Osteocyte (in vitro differentiated cells): ENCODE measurements around the gene KDM1B. TPM values are rescaled to one million over a fixed set of nuclear protein-coding genes. Genes with fewer than 3 reads are reported as not detected.

ENCODE experiments used
- DNase-seq: peaks from one replicate; pipeline ENCODE4 v3.0.0; 2021; ENCODE audit warnings: mixed read lengths; ENCODE audit not compliant: unreplicated experiment; ENCODE audit errors: extremely low spot score
- H3K27ac Mint-ChIP-seq: one replicate; pipeline ENCODE4 v1.8.0; 2021; ENCODE audit warnings: mild to moderate bottlenecking, mixed read lengths; ENCODE audit not compliant: unreplicated experiment
- H3K27me3 Mint-ChIP-seq: one replicate; pipeline ENCODE4 v1.8.0; 2021; ENCODE audit warnings: mixed read lengths; ENCODE audit not compliant: unreplicated experiment
- H3K36me3 Mint-ChIP-seq: one replicate; pipeline ENCODE4 v1.8.0; 2021; ENCODE audit warnings: mixed read lengths; ENCODE audit not compliant: unreplicated experiment
- H3K4me1 Mint-ChIP-seq: one replicate; pipeline ENCODE4 v1.8.0; 2021; ENCODE audit warnings: mixed read lengths; ENCODE audit not compliant: unreplicated experiment
- H3K4me3 Mint-ChIP-seq: one replicate; pipeline ENCODE4 v1.8.0; 2021; ENCODE audit warnings: mild to moderate bottlenecking, moderate library complexity, mixed read lengths; ENCODE audit not compliant: unreplicated experiment
- H3K9me3 Mint-ChIP-seq: one replicate; pipeline ENCODE4 v1.8.0; 2021; ENCODE audit warnings: mixed read lengths; ENCODE audit not compliant: unreplicated experiment
- total RNA-seq: library from RNA; stranded (reverse); gene quantifications from 2 replicates; pipeline ENCODE4 v1.2.1, GENCODE V29; 2021
- TF ChIP-seq, protein P1 (sequence below): fragments of 200-600 bp; sonication (generic); IDR thresholded peaks from 2 replicates; pipeline ENCODE4 v1.5.0; 2021; ENCODE audit warnings: antibody characterized with exemption, mild to moderate bottlenecking, moderate library complexity

The KDM1B gene
- total RNA-seq, 1 donor from 2014 or later, result 12.1 TPM

DNA sequence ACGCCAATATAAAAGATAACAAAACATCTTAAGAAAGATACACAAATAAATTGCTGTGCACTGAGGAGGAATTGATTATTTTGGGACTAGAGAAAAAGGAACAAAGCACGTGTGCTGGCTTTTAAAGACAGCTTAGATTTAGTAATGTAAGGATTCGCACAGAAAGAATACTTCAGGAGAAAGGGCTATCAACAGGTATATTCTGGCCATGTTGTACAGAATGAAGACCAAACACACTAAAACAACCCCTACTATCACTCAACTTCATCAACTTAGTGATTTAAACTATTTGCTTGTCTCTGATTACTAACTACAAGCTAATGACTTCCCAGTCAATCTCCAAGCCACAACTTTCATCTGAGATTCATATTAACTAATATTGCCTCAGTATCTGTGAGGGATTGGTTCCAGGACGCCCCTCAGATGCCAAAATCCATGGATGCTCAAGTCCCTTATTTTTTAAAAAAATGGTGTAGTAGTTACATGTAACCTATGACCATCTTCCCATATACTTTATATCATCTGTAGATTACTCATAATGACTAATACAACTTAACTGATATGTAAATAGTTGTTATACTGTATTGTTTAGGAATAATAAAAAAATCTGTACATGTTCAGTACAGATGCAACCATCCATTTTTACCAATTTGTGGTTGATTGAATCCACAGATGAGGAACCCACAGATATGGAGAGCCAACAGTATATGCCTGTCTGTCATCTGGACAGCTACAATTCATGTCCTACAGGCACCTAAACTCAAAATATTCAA lies 104.6 kb downstream of the KDM1B start:
- DNase-seq, result no peak
- Mint-ChIP-seq H3K4me3 (no peak overlapping the region), H3K9me3 (no peaks in the 10 kb centered on the region), H3K4me1 (peaks cover 43% of the 10 kb centered on the region), H3K36me3 (peaks cover 22% of the 10 kb centered on the region), H3K27me3 (no peaks in the 10 kb centered on the region), H3K27ac (peak overlapping the region; percentile 90)
- TF ChIP-seq, protein P1, sequence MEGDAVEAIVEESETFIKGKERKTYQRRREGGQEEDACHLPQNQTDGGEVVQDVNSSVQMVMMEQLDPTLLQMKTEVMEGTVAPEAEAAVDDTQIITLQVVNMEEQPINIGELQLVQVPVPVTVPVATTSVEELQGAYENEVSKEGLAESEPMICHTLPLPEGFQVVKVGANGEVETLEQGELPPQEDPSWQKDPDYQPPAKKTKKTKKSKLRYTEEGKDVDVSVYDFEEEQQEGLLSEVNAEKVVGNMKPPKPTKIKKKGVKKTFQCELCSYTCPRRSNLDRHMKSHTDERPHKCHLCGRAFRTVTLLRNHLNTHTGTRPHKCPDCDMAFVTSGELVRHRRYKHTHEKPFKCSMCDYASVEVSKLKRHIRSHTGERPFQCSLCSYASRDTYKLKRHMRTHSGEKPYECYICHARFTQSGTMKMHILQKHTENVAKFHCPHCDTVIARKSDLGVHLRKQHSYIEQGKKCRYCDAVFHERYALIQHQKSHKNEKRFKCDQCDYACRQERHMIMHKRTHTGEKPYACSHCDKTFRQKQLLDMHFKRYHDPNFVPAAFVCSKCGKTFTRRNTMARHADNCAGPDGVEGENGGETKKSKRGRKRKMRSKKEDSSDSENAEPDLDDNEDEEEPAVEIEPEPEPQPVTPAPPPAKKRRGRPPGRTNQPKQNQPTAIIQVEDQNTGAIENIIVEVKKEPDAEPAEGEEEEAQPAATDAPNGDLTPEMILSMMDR, result no peak

DNA sequence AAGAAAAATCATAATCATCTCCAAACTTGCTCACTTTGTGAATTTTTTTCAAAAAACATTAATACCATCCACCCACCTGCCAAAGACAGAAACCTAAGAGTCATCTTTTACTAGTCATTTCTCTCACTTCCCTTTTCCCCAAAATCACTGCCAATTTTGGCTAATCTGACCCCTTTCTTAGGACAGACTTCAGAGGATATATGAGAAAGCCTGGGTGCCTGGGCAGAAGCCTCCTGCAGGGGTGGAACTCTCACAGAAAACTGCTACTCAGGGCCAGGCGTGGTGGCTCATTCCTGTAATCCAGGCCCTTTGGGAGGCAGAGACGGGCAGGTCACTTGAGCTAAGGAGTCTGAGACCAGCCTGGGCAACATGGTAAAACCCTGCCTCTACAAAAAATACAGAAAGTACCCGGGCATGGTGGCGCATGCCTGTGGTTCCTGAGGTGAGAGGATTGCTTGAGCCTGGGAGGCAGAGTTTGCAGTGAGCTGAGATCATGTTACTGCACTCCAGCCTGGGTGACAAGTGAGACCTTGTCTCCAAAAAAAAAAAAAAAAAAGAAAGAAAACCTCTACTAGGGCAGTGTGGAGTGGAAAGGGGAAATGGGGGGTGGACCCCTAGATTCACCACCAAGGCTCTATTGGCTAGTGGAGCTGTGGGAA lies 105.4 kb downstream of the KDM1B start:
- Mint-ChIP-seq H3K36me3 (peaks cover 17% of the 10 kb centered on the region), H3K4me1 (peaks cover 50% of the 10 kb centered on the region), H3K9me3 (no peaks in the 10 kb centered on the region), H3K4me3 (peak overlapping the region; percentile 36), H3K27ac (peak overlapping the region; percentile 90), H3K27me3 (no peaks in the 10 kb centered on the region)
- TF ChIP-seq, protein P1, result no peak
- no peak for DNase-seq

DNA sequence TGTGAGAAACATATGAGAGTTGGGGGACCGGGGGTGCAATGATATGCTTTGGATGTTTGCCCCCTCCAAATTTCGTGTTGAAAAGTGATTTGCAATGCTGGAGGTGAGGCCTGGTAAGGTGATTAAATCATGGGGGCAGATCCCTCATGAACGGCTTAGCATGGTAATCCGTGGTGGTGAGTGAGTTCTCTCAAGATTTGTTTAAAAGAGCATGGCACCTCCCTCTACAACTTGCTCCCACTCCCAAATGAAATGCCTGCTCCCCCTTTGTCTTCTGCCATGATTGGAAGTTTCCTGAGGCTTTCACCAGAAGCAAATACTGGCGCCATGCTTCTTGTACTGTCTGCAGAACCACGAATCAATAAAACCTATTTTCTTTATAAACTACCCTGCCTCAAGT lies 106.7 kb downstream of the KDM1B start:
- peaks cover 50% of the 10 kb centered on the region for H3K4me1 Mint-ChIP-seq
- no peaks in the 10 kb centered on the region for H3K27me3 Mint-ChIP-seq
- H3K36me3 Mint-ChIP-seq, result peaks cover 13% of the 10 kb centered on the region
- peak overlapping the region; percentile 90 for H3K27ac Mint-ChIP-seq
- no peaks in the 10 kb centered on the region for H3K9me3 Mint-ChIP-seq
- TF ChIP-seq, protein P1, result no peak
- H3K4me3 Mint-ChIP-seq, result peak overlapping the region; percentile 93
- no peak for DNase-seq

DNA sequence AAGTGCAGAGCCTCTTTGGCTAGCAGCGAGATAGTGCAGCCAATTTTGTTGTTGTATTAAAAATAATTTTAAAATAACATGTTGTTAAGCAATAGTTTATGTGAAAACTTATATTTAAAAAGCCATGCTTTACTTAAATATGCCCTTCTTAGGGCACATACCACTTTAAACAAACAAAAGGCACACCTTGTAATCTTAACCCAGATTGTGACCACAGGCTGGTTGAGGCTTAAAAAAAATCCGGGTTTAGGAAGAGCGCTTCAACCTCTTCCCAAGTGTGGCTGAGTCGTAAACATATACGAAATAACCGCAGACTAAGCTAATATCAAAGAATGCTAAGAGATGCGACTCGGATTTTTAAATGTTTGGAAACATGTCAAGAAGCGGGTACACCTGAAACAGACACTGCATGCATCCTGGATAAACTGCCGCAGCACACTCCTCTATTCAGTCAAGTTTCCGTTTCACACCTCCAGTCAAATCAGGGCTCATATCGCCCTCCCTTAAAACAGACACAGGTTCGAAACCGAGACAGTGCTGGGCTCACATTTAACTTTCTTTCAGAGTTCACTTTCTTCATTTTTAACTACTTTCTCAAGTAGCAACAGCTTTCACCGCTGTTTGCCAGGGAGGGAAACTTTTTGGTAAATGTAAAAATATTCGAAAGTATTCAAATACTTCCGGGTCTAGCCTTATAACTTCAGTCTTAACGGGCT lies 107.6 kb downstream of the KDM1B start:
- Mint-ChIP-seq H3K4me3 (peak overlapping the region; percentile 93), H3K9me3 (no peaks in the 10 kb centered on the region), H3K36me3 (peaks cover 8% of the 10 kb centered on the region), H3K27ac (peak overlapping the region; percentile 90), H3K27me3 (no peaks in the 10 kb centered on the region), H3K4me1 (peaks cover 50% of the 10 kb centered on the region)
- TF ChIP-seq, protein P1, result no peak
- DNase-seq, result no peak
